ENCODE measurements around the gene RGS13.
"Not testable (repeated sequence)": the region's sequence is repeated elsewhere in the genome, so short reads cannot be mapped to it uniquely, and the experiment has no call there.

The RGS13 gene

DNA sequence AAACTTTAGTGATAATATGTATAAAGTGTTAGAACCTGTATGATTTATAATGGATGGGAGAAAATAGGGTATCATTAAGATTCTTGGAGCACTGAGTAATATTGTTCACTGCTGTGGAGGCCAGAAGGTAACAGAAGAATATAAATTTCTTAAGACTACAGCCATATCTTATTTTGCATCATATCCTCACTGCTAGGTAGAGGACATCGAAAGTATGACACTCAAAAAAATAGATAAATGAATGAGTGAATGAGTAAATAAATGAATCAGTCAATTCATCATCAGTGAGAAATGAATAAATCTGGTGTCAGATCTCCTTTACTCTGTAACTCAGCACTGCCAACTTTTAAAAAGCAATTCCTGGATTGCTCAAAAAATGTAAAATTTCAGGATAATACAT, 33.2 kb downstream of the RGS13 start:
- in situ Hi-C loops (cut with MboI; ENCODE audit: low sequenced_read_pairs) = no loop called here

GRCh38 chr1:192675716-192676115, 39.8 kb downstream of the RGS13 start:
- in situ Hi-C loops (cut with MboI; ENCODE audit: low sequenced_read_pairs) = no loop called here

- in situ Hi-C loops (cut with MboI; ENCODE audit: low sequenced_read_pairs) = no loop called here
Measured at GRCh38 chr1:192678099-192678498, 42.2 kb downstream of the RGS13 start.

GRCh38 chr1:192682335-192682734, 46.4 kb downstream of the RGS13 start:
- in situ Hi-C loops (cut with MboI; ENCODE audit: low sequenced_read_pairs) = no loop called here

- in situ Hi-C loops (cut with MboI; ENCODE audit: low sequenced_read_pairs) = not testable (repeated sequence)
Measured at GRCh38 chr1:192683081-192683480, 47.1 kb downstream of the RGS13 start.

DNA sequence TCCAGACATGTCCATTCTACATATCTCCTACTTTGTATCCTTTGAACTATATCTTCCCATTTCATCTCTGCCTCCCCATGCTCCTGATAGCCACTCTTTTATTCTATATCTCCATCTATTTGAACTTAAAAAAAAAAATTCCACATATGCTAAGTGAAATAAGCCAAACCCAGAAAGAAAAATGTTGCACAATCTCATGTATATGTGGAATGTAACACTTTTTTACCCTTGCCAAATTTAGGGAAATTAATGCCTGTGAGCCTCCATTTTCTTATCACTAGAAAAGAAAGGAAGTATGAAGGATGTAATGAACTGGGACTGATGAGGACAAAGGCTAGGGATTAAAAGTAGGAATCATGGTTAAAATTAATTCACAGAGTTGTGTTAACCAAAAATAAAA, 53.5 kb downstream of the RGS13 start:
- in situ Hi-C loops (cut with MboI; ENCODE audit: low sequenced_read_pairs) = no loop called here

DNA sequence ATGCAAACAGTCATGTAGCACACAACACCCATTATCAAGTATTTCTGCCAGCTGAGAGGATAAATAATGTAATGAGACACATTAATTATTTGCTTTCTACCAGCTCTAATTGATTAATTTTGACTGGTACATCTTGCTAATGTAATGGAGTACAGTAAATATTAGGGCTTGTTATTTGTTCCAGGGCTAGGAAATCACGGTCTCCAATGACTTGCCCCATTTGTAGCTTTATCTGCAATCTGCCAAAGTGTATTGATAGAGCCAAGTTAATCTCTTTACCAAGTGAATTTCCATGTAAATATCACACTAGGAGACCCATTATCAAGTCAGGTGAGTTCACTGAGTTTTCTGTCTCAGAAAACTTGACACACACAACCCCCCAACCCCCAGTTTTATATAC, 55.1 kb downstream of the RGS13 start:
- in situ Hi-C loops (cut with MboI; ENCODE audit: low sequenced_read_pairs) = no loop called here

DNA sequence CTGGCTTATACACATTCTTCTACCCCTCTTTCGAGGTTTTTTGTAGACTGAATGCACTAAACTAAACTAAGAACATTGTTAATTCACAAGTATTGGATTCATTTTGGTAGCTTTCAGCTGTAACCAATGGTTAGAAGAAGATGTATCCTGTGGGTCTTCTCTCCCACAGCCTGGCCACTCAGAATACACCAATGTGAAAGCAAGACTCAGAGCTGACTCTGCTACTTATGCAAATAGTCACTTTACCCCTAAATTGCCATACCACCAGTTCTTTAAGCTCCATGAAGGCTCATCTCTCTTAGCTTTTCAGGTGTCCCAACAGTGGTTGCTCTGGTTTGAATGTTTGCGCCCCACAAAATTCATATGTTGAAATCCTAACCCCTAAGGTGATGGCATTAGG, 60.1 kb downstream of the RGS13 start:
- in situ Hi-C loops (cut with MboI; ENCODE audit: low sequenced_read_pairs) = no loop called here

GRCh38 chr1:192697771-192698170, 61.8 kb downstream of the RGS13 start:
- in situ Hi-C loops (cut with MboI; ENCODE audit: low sequenced_read_pairs) = no loop called here

- in situ Hi-C loops (cut with MboI; ENCODE audit: low sequenced_read_pairs) = no loop called here
Measured at GRCh38 chr1:192698731-192699130, 62.8 kb downstream of the RGS13 start.

DNA sequence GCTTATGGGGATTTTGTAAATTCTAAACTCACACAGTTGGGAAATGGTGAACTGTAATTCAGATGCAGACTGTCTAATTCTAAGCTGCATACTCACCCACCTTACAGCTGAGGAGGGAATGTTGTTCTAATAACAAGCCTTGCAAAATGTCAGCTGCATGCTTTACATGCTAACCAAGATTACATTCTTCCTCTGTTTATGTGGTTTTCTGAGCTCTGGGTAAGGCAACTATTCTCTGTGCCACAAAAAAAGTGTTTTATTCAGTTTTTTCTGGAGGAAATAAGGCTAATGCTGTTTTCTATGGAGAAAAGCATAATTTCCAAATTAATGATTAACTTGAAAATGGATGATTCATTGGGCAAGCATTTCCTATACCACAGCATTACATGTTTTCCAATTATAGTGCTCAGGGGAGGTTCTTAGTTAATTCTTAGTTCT, 64.9 kb downstream of the RGS13 start:
- in situ Hi-C loops (cut with MboI; ENCODE audit: low sequenced_read_pairs) = no loop called here

DNA sequence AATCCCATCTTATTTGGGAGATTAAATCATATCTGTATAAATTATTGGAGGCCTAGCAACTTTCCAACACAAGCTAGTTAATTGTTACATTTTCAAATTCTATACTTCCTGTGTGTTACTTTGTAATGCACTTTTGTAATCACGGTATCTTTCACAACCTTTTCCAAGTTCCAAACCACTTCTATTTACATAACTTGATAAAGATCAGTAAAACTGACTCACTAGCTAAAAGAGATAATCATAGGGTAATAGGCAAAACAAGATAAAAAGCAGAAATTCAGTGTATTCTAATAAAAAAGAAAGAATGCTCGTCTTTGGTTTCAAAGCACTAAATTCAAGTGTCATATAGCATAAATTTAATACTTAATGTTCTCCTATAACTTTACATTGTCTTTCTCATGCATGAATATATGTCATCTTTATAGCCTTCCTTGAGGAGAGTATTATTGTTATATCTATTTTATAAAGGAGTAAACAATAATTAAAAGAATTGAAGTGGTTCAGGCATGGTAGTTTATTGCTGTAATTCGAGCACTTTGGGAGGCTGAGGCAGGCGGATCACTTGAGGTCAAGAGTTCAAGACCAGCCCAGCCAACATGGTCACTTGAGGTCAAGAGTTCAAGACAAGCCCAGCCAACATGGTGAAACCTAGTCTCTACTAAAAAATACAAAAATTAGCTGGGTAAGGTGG, 66.4 kb downstream of the RGS13 start:
- in situ Hi-C loops (cut with MboI; ENCODE audit: low sequenced_read_pairs) = no loop called here

DNA sequence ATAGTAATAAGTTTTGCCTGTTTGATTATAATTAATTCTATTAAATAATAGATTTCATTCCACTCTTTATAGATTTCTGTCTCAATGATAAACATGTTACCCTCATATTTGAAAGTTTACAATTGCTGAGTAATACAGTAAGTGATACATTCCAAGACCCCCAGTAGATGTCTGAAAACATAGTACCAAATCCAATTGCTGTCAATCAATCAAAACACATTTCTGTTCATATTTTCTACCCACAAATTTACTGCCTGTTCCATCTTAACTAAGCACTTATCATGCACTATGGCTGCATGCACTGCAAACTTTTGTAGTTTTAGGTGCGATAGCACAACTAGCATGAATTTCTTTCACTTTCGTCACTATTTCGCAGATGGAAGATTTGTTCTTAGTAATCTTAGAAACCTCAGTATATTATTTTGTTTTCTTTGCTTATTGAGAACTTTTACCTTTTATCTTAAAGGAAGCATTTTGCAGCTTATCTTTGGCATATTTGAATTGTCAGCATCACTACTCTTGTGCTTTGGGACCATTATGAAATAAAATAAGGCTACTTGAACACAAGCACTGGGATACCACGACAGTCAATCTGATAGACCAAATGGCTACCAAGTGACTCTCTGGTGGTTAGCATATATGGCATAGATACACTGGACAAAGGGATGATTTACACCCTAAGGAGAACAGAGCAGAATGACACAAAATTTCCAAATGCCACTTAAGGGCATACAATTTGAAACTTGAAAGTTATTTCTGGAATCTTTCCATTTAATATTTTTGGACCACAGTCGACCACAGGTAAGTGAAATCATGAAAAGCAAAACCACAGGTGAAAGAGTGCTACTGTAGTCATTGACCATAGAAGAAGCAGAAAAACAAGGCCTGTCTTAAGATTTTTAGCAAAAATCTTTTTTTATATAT, 67.6 kb downstream of the RGS13 start:
- in situ Hi-C loops (cut with MboI; ENCODE audit: low sequenced_read_pairs) = no loop called here

DNA sequence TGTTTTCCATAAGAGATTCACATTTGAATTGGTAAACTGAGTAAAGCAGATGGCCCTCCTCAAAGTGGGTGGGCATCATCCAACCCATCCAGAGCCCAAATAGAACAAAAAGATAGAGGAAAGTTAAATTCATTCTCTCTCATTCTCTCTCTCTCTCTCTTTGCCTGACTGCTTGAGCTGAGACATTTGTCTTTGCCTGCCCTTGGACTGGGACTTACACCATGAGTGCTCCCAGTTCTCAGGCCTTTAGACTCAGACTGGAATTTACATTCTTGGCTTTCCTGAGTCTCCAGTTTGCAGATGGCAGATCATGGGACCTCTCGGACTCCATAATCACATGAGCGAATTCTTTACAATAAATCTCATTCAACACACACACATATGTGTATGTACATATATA, 69.6 kb downstream of the RGS13 start:
- in situ Hi-C loops (cut with MboI; ENCODE audit: low sequenced_read_pairs) = no loop called here

GRCh38 chr1:192706936-192707335, 71.0 kb downstream of the RGS13 start:
- in situ Hi-C loops (cut with MboI; ENCODE audit: low sequenced_read_pairs) = no loop called here

- in situ Hi-C loops (cut with MboI; ENCODE audit: low sequenced_read_pairs) = no loop called here
Measured at GRCh38 chr1:192707978-192708547, 72.1 kb downstream of the RGS13 start.

DNA sequence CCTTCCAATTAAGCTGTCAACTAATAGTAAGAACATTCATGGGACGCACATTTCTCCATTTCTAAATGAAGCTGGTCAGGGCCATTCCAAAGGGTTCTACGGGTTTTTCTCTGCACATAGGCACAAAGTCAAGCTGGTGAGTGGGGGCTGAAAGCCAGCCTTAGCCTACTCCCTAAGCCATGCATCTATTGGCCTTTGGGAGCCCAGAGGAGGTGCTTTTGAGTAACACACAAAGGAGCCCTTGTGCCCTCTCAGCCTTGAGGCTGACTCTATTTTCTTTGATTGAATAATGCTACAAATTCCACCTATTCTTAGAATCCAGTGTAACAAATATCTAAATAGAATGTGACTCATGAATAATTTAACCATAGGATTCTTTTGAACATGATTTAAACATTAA, 73.6 kb downstream of the RGS13 start:
- in situ Hi-C loops (cut with MboI; ENCODE audit: low sequenced_read_pairs) = no loop called here
